Measurements from ENCODE around the gene TEAD1.

TEAD1 gene

GRCh38 chr11:12734625-12735024, 60.4 kb downstream of the TEAD1 start:
- no peak overlapping the region for H3K4me3 ChIP-seq (ENCODE audit: low read length)
- peak; percentile 28 for DNase-seq (ENCODE audit: low read depth)
- TF ChIP-seq, protein P1, sequence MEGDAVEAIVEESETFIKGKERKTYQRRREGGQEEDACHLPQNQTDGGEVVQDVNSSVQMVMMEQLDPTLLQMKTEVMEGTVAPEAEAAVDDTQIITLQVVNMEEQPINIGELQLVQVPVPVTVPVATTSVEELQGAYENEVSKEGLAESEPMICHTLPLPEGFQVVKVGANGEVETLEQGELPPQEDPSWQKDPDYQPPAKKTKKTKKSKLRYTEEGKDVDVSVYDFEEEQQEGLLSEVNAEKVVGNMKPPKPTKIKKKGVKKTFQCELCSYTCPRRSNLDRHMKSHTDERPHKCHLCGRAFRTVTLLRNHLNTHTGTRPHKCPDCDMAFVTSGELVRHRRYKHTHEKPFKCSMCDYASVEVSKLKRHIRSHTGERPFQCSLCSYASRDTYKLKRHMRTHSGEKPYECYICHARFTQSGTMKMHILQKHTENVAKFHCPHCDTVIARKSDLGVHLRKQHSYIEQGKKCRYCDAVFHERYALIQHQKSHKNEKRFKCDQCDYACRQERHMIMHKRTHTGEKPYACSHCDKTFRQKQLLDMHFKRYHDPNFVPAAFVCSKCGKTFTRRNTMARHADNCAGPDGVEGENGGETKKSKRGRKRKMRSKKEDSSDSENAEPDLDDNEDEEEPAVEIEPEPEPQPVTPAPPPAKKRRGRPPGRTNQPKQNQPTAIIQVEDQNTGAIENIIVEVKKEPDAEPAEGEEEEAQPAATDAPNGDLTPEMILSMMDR (IDR thresholded peaks at IDR 0.05; ENCODE audit: insufficient read depth, low read depth, low read length, missing control alignments), result no peak

DNA sequence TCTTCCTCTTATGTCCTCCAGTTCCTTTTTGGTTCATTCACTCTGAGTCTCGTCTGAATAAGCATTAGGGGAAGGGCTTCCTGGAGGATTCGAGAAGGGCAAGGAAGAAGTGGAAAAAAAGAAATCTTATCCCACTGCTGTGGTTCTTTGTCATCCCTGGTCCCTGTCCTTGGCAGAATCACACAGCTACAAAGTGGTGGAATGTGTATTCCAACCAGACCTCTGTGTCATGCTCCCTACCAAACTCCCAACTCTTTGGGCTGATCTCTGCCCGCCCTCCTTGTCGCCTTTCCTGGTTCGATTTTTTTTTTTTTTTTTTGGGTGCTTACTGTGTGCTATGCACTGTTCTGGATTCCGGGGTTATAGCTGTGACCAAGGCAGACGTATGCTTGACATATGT, 61.0 kb downstream of the TEAD1 start:
- no peak for DNase-seq (ENCODE audit: low read depth)
- H3K4me3 ChIP-seq (ENCODE audit: low read length), result no peak overlapping the region
- TF ChIP-seq, protein P1 (IDR thresholded peaks at IDR 0.05; ENCODE audit: insufficient read depth, low read depth, low read length, missing control alignments), result no peak

- no peak overlapping the region for H3K4me3 ChIP-seq (ENCODE audit: low read length)
- TF ChIP-seq, protein P1 (IDR thresholded peaks at IDR 0.05; ENCODE audit: insufficient read depth, low read depth, low read length, missing control alignments), result no peak
- no peak for DNase-seq (ENCODE audit: low read depth)
Observed at GRCh38 chr11:12737024-12737423, 62.8 kb downstream of the TEAD1 start.

GRCh38 chr11:12741671-12742216, 67.5 kb downstream of the TEAD1 start:
- TF ChIP-seq, protein P1 (IDR thresholded peaks at IDR 0.05; ENCODE audit: insufficient read depth, low read depth, low read length, missing control alignments), result no peak
- DNase-seq (ENCODE audit: low read depth), result no peak

DNA sequence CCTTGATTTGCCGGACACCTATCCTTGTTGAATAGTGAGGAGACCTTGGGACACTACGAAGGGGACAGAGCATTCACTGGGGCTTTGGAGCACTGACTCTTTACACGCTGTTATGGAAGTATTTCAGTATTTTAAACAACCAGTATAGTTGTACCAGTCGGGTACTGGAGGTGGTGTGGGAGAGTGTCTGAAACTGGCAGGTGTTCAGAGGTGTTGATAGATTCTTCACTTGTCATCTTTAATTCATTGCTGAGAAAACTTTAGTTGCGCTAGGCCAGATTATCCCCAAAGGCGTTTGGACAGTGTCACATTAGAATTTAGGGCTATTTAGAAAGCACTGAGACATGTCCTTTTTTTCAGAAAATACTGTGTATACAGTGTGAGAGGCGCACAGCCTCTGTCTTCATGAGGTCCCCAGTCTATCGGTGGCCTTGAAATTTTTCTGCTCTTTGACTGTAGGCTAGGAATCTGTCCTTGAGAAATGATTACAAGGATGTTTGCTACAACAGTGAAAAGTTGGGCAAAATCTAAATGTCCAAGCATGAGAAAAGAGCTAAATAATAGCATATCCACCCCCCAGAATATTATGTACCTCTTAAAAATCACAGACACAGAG, 69.7 kb downstream of the TEAD1 start:
- H3K4me3 ChIP-seq (ENCODE audit: low read length), result no peak overlapping the region

More at GRCh38 chr11:12741671-12742216, 67.5 kb downstream of the TEAD1 start:
- H3K4me3 ChIP-seq (ENCODE audit: low read length), result no peak overlapping the region

GRCh38 chr11:12744826-12745502, 70.7 kb downstream of the TEAD1 start:
- TF ChIP-seq, protein P1 (IDR thresholded peaks at IDR 0.05; ENCODE audit: insufficient read depth, low read depth, low read length, missing control alignments), result no peak
- no peak overlapping the region for H3K4me3 ChIP-seq (ENCODE audit: low read length)
- DNase-seq (ENCODE audit: low read depth), result no peak

More for the DNA sequence above, 69.7 kb downstream of the TEAD1 start:
- TF ChIP-seq, protein P1 (IDR thresholded peaks at IDR 0.05; ENCODE audit: insufficient read depth, low read depth, low read length, missing control alignments), result no peak
- no peak for DNase-seq (ENCODE audit: low read depth)

All from epithelial cell of esophagus (primary cell).